Measurements from ENCODE around the gene TEC. TPM values are rescaled to one million over a fixed set of nuclear protein-coding genes. Genes with fewer than 3 reads are reported as not detected.

The TEC gene
- total RNA-seq, 2 experiments from 2014 or later, result 2.1 to 11.5 TPM

GRCh38 chr4:48215977-48216376 is 53.7 kb downstream of the TEC start:
- H3K27ac ChIP-seq (ENCODE audit: low read depth, low read length, poor library complexity, severe bottlenecking), result no peak overlapping the region
- H3K4me2 ChIP-seq (ENCODE audit: low read length), result no peak overlapping the region
- intact Hi-C loops (cut with micrococcal nuclease; ENCODE audit: unreplicated experiment), result no loop called here
- CTCF ChIA-PET (ENCODE audit: unreplicated experiment), result no interaction called here
- no peaks in the 10 kb centered on the region for H3K9me2 ChIP-seq (ENCODE audit: insufficient read depth, low read length)
- H4K20me1 ChIP-seq (ENCODE audit: insufficient read depth, low read length), result no peaks in the 10 kb centered on the region
- H3K36me3 ChIP-seq (ENCODE audit: insufficient read depth, low read length), result no peaks in the 10 kb centered on the region
- H2AFZ ChIP-seq (ENCODE audit: low read length), result no peak overlapping the region
- peaks cover 14% of the 10 kb centered on the region for H3K4me1 ChIP-seq (ENCODE audit: insufficient read depth, low read length, poor library complexity, severe bottlenecking)
- POLR2A ChIA-PET, result interaction anchor here (0.7 kb wide), 1 partner anchor 147 kb away, joined by 7 read pairs; no protein-coding TSS in a partner anchor
- H3K79me2 ChIP-seq (ENCODE audit: insufficient read depth, low read depth, low read length), result no peaks in the 10 kb centered on the region
- DNase-seq (ENCODE audit: low spot score), result no peak
- no peak overlapping the region for H3K4me3 ChIP-seq (ENCODE audit: low read depth, low read length, poor library complexity, severe bottlenecking)
- no peaks in the 10 kb centered on the region for H3K9me3 ChIP-seq (ENCODE audit: low read length)
- no TSS peak for BruUV-seq (replicated peaks)
- TF ChIP-seq CTCF (conservative IDR thresholded peaks at IDR 0.05; ENCODE audit: low read length) (no peak), EZH2phosphoT487 (IDR thresholded peaks at IDR 0.05; ENCODE audit: borderline replicate concordance, low read depth, low read length) (no peak)

GRCh38 chr4:48212165-48212564 is 57.5 kb downstream of the TEC start:
- Histone ChIP-seq H3K4me2 (ENCODE audit: low read length) (peak overlapping the region; percentile 58), H2AFZ (ENCODE audit: low read length) (peak overlapping the region; percentile 86; the same call in 1 of the 2 replicates), H3K27ac (ENCODE audit: low read depth, low read length, poor library complexity, severe bottlenecking) (peak overlapping the region; percentile 12), H3K36me3 (ENCODE audit: insufficient read depth, low read length) (no peaks in the 10 kb centered on the region), H3K9me2 (ENCODE audit: insufficient read depth, low read length) (no peaks in the 10 kb centered on the region), H3K4me1 (ENCODE audit: insufficient read depth, low read length, poor library complexity, severe bottlenecking) (peaks cover 20% of the 10 kb centered on the region), H4K20me1 (ENCODE audit: insufficient read depth, low read length) (no peaks in the 10 kb centered on the region), H3K4me3 (ENCODE audit: low read depth, low read length, poor library complexity, severe bottlenecking) (no peak overlapping the region), H3K9me3 (ENCODE audit: low read length) (no peaks in the 10 kb centered on the region), H3K79me2 (ENCODE audit: insufficient read depth, low read depth, low read length) (no peaks in the 10 kb centered on the region)
- POLR2A ChIA-PET, result interaction anchor here (0.6 to 1.5 kb wide), 3 partner anchors 9 to 124 kb away, joined by 4 to 5 read pairs (median 5); no protein-coding TSS in a partner anchor
- DNase-seq (ENCODE audit: low spot score), result no peak
- TF ChIP-seq EZH2phosphoT487 (IDR thresholded peaks at IDR 0.05; ENCODE audit: borderline replicate concordance, low read depth, low read length) (no peak), CTCF (conservative IDR thresholded peaks at IDR 0.05; ENCODE audit: low read length) (no peak)
- CTCF ChIA-PET (ENCODE audit: unreplicated experiment), result no interaction called here
- intact Hi-C loops (cut with micrococcal nuclease; ENCODE audit: unreplicated experiment), result loop anchor here (5.0 kb wide), 1 partner anchor 55 kb away; the partner anchor contains the start of gene TEC
- BruUV-seq (replicated peaks), result no TSS peak

GRCh38 chr4:48210966-48211328 is 58.7 kb downstream of the TEC start:
- ChIA-PET CTCF (ENCODE audit: unreplicated experiment) (no interaction called here), POLR2A (interaction anchor here (0.7 to 1.2 kb wide), 5 partner anchors 11 to 131 kb away, joined by 3 to 7 read pairs (median 4); partner anchors contain the start of gene SLAIN2)
- H4K20me1 ChIP-seq (ENCODE audit: insufficient read depth, low read length), result no peaks in the 10 kb centered on the region
- H3K27ac ChIP-seq (ENCODE audit: low read depth, low read length, poor library complexity, severe bottlenecking), result no peak overlapping the region
- TF ChIP-seq EZH2phosphoT487 (IDR thresholded peaks at IDR 0.05; ENCODE audit: borderline replicate concordance, low read depth, low read length), result no peak
- no peak for TF ChIP-seq CTCF (conservative IDR thresholded peaks at IDR 0.05; ENCODE audit: low read length)
- H3K36me3 ChIP-seq (ENCODE audit: insufficient read depth, low read length), result no peaks in the 10 kb centered on the region
- H3K4me2 ChIP-seq (ENCODE audit: low read length), result peak overlapping the region; percentile 35
- no peak for DNase-seq (ENCODE audit: low spot score)
- no peaks in the 10 kb centered on the region for H3K79me2 ChIP-seq (ENCODE audit: insufficient read depth, low read depth, low read length)
- intact Hi-C loops (cut with micrococcal nuclease; ENCODE audit: unreplicated experiment), result loop anchor here (5.0 kb wide), 1 partner anchor 56 kb away; the partner anchor contains the start of gene TEC
- no peaks in the 10 kb centered on the region for H3K9me3 ChIP-seq (ENCODE audit: low read length)
- H3K9me2 ChIP-seq (ENCODE audit: insufficient read depth, low read length), result no peaks in the 10 kb centered on the region
- H3K4me1 ChIP-seq (ENCODE audit: insufficient read depth, low read length, poor library complexity, severe bottlenecking), result peaks cover 20% of the 10 kb centered on the region
- no peak overlapping the region for H3K4me3 ChIP-seq (ENCODE audit: low read depth, low read length, poor library complexity, severe bottlenecking)
- BruUV-seq (replicated peaks), result no TSS peak
- H2AFZ ChIP-seq (ENCODE audit: low read length), result no peak overlapping the region; the same call in 1 of the 2 replicates
